A673 (cell line): ENCODE measurements around the gene CELF4.

Experiments
- EZH2 ChIP-seq: fragments of 200-600 bp; sonication (generic); IDR thresholded peaks from 2 replicates; pipeline ENCODE4 v1.6.1; 2017; ENCODE audit warnings: borderline replicate concordance, low read depth, mild to moderate bottlenecking, mixed read lengths, antibody characterized with exemption, low read length; ENCODE audit not compliant: poor library complexity, severe bottlenecking
- TF ChIP-seq, protein P1 (sequence below): fragments of 300-800, 200-600 bp; sonication (generic); conservative IDR thresholded peaks from 2 replicates; pipeline ENCODE4 v1.5.1; 2017; ENCODE audit warnings: low read depth, mild to moderate bottlenecking, antibody characterized with exemption, low read length, moderate library complexity, mixed read lengths

- TF ChIP-seq, protein P1, sequence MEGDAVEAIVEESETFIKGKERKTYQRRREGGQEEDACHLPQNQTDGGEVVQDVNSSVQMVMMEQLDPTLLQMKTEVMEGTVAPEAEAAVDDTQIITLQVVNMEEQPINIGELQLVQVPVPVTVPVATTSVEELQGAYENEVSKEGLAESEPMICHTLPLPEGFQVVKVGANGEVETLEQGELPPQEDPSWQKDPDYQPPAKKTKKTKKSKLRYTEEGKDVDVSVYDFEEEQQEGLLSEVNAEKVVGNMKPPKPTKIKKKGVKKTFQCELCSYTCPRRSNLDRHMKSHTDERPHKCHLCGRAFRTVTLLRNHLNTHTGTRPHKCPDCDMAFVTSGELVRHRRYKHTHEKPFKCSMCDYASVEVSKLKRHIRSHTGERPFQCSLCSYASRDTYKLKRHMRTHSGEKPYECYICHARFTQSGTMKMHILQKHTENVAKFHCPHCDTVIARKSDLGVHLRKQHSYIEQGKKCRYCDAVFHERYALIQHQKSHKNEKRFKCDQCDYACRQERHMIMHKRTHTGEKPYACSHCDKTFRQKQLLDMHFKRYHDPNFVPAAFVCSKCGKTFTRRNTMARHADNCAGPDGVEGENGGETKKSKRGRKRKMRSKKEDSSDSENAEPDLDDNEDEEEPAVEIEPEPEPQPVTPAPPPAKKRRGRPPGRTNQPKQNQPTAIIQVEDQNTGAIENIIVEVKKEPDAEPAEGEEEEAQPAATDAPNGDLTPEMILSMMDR = no peak
- no peak for TF ChIP-seq EZH2
Observed at GRCh38 chr18:37364237-37364636, 201.4 kb downstream of the CELF4 start.
